SK-N-MC (cell line): ENCODE measurements around the gene MDM4.

Source experiments
- DNase-seq: peaks from one replicate; pipeline ENCODE4 v3.0.0-alpha.2; 2011; ENCODE audit warnings: low read depth, low spot score
- H3K27ac ChIP-seq: fragments of 200-600 bp; sonication (generic); 2 replicates; pipeline ENCODE4 v1.5.1; 2016; ENCODE audit warnings: mixed run types
- H3K36me3 ChIP-seq: fragments of 200-600 bp; sonication (generic); 2 replicates; pipeline ENCODE4 v1.6.1; 2017; ENCODE audit warnings: antibody characterized with exemption, low read length, mixed read lengths; ENCODE audit not compliant: insufficient read depth
- H3K4me3 ChIP-seq: fragments of 200-600 bp; sonication (generic); 2 replicates; pipeline ENCODE4 v1.5.1; 2016
- H3K9ac ChIP-seq: fragments of 200-600 bp; sonication (generic); 2 replicates; pipeline ENCODE4 v1.8.0; 2017; ENCODE audit warnings: mixed run types, mixed read lengths; ENCODE audit not compliant: insufficient read length
- H3K9me3 ChIP-seq: fragments of 200-600 bp; sonication (generic); 2 replicates; pipeline ENCODE4 v1.6.1; 2017; ENCODE audit warnings: low read depth, mild to moderate bottlenecking, antibody characterized with exemption, low read length, moderate library complexity, mixed read lengths
- EZH2 ChIP-seq: fragments of 200-600 bp; sonication (generic); IDR thresholded peaks from one replicate; pipeline ENCODE4 v1.6.1; 2017; ENCODE audit warnings: antibody characterized with exemption
- FOXP2 ChIP-seq: optimal IDR thresholded peaks from 2 replicates; pipeline ENCODE3; 2011; ENCODE audit warnings: mild to moderate bottlenecking, moderate library complexity; ENCODE audit not compliant: insufficient read depth; ENCODE audit errors: extremely low read length, control extremely low read depth
- POLR2AphosphoS5 ChIP-seq: IDR thresholded peaks from 2 replicates; pipeline ENCODE4 v1.6.1; 2012; ENCODE audit warnings: mild to moderate bottlenecking, low read depth, low read length, borderline replicate concordance

The MDM4 gene

GRCh38 chr1:204598319-204598969, 82.2 kb downstream of the MDM4 start:
- no peak for DNase-seq
- Histone ChIP-seq H3K9ac (no peak overlapping the region), H3K36me3 (no peaks in the 10 kb centered on the region), H3K27ac (no peak overlapping the region), H3K9me3 (no peaks in the 10 kb centered on the region), H3K4me3 (no peak overlapping the region)
- TF ChIP-seq POLR2AphosphoS5 (no peak), EZH2 (no peak), FOXP2 (no peak)

- Histone ChIP-seq H3K9ac (no peak overlapping the region), H3K36me3 (no peaks in the 10 kb centered on the region), H3K9me3 (no peaks in the 10 kb centered on the region), H3K4me3 (no peak overlapping the region), H3K27ac (no peak overlapping the region)
- DNase-seq = no peak
- TF ChIP-seq POLR2AphosphoS5 = no peak
- TF ChIP-seq FOXP2 = no peak
These were observed 82.9 kb downstream of the MDM4 start for GRCh38 chr1:204599098-204599497.

GRCh38 chr1:204599596-204599995, 83.4 kb downstream of the MDM4 start:
- H3K36me3 ChIP-seq = no peaks in the 10 kb centered on the region
- H3K9me3 ChIP-seq = no peaks in the 10 kb centered on the region
- no peak overlapping the region for H3K4me3 ChIP-seq
- H3K9ac ChIP-seq = no peak overlapping the region
- H3K27ac ChIP-seq = no peak overlapping the region
- TF ChIP-seq POLR2AphosphoS5 = no peak
- no peak for TF ChIP-seq EZH2
- no peak for TF ChIP-seq FOXP2
- no peak for DNase-seq

GRCh38 chr1:204600203-204600602, 84.0 kb downstream of the MDM4 start:
- DNase-seq = no peak
- Histone ChIP-seq H3K36me3 (no peaks in the 10 kb centered on the region), H3K27ac (no peak overlapping the region), H3K9ac (no peak overlapping the region), H3K4me3 (no peak overlapping the region), H3K9me3 (no peaks in the 10 kb centered on the region)
- no peak for TF ChIP-seq POLR2AphosphoS5
- no peak for TF ChIP-seq EZH2
- no peak for TF ChIP-seq FOXP2

GRCh38 chr1:204600968-204601367, 84.8 kb downstream of the MDM4 start:
- TF ChIP-seq EZH2 = no peak
- TF ChIP-seq POLR2AphosphoS5 = no peak
- TF ChIP-seq FOXP2 = no peak
- Histone ChIP-seq H3K36me3 (no peaks in the 10 kb centered on the region), H3K9ac (no peak overlapping the region), H3K9me3 (no peaks in the 10 kb centered on the region), H3K4me3 (no peak overlapping the region), H3K27ac (no peak overlapping the region)
- no peak for DNase-seq

GRCh38 chr1:204602111-204602579, 85.9 kb downstream of the MDM4 start:
- no peak overlapping the region for H3K9ac ChIP-seq
- H3K27ac ChIP-seq = no peak overlapping the region
- no peak for TF ChIP-seq EZH2
- TF ChIP-seq FOXP2 = no peak
- no peak for TF ChIP-seq POLR2AphosphoS5
- H3K4me3 ChIP-seq = no peak overlapping the region
- no peak for DNase-seq
- no peaks in the 10 kb centered on the region for H3K9me3 ChIP-seq
- H3K36me3 ChIP-seq = no peaks in the 10 kb centered on the region

- Histone ChIP-seq H3K9ac (no peak overlapping the region), H3K9me3 (no peaks in the 10 kb centered on the region), H3K36me3 (no peaks in the 10 kb centered on the region), H3K27ac (no peak overlapping the region), H3K4me3 (no peak overlapping the region)
- TF ChIP-seq POLR2AphosphoS5 (no peak), EZH2 (no peak), FOXP2 (no peak)
- DNase-seq = no peak
These were observed 86.8 kb downstream of the MDM4 start for GRCh38 chr1:204602871-204603542.

GRCh38 chr1:204605791-204606190, 89.6 kb downstream of the MDM4 start:
- H3K9ac ChIP-seq = no peak overlapping the region
- TF ChIP-seq FOXP2 = no peak
- no peak for TF ChIP-seq POLR2AphosphoS5
- TF ChIP-seq EZH2 = no peak
- H3K27ac ChIP-seq = no peak overlapping the region
- no peaks in the 10 kb centered on the region for H3K36me3 ChIP-seq
- H3K4me3 ChIP-seq = no peak overlapping the region
- DNase-seq = no peak
- H3K9me3 ChIP-seq = no peaks in the 10 kb centered on the region
